ENCODE results near the gene RRM2.
"Not testable (repeated sequence)": the region's sequence is repeated elsewhere in the genome, so short reads cannot be mapped to it uniquely, and the experiment has no call there.

Gene RRM2

DNA sequence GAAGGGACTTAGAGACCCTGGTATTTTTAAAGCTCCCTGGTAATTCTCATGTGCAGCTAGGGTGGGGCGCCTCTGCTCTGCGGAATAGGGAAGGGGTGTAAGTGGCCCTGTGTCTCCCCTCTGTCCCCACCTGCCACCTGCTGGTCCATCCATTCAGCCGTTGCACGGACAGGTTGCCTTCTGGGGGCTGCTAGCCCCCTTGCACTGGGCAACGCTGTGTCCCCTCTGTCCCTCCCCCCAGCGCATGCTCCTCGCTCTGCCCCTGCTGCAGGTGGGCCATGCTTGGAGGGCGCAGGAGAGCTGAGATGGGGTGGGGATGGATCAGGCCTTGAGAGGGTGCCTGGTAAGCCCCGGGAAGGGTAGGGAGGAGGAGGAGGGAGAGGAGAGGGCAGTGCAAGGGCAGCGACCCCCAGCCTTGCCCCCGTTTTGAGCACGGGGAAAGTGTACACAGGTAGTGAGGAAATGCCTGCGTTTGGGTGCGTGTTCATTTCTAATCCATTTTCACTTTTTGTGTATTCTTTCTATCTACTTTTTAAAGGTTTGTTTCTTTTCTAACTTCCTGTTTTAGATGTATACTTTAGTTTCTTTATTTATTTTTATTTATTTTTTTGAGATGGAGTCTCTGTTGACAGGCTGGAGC, 23.9 kb downstream of the RRM2 start:
- H3K4me3 ChIP-seq (ENCODE audit: low read length) = no peak overlapping the region
- no peak for DNase-seq (ENCODE audit: low read depth)
- no peaks in the 10 kb centered on the region for H3K4me1 ChIP-seq (ENCODE audit: control insufficient read depth, insufficient read depth, low read length)
- peaks cover 5% of the 10 kb centered on the region for H3K9me3 ChIP-seq (ENCODE audit: control insufficient read depth, low read length)
- H3K27me3 ChIP-seq (replicated peaks; ENCODE audit: control insufficient read depth, insufficient read depth, low read length) = no peaks in the 10 kb centered on the region
- no peak overlapping the region for H3K9ac ChIP-seq (ENCODE audit: low read length)
- H3K36me3 ChIP-seq (ENCODE audit: control insufficient read depth, insufficient read depth, low read length, severe bottlenecking) = no peaks in the 10 kb centered on the region

DNA sequence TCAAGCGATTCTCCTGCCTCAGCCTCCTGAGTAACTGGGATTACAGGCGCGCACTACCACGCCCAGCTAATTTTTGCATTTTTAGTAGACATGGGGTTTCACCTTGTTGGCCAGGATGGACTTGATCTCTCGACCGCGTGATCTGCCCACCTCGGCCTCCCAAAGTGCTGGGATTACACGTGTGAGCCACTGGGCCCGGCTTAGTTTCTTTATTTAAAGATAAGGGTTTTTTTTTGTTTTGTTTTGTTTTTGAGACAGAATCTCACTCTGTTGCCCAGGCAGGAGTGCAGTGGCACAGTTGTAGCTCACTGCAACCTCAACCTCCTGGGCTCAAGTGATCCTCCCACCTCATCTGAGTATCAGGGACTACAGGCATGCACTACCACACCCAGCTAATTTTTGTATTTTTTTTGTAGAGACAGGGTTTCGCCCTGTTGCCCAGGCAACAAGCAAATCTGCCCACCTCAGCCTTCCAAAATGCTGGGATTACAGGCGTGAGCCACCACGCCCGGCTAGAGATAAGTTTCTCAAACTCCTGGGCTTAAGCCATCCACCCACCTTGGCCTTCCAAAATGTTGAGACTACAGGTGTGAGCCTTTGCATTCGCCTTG, 24.6 kb downstream of the RRM2 start:
- not testable (repeated sequence) for H3K9ac ChIP-seq (ENCODE audit: low read length); H3K4me1 ChIP-seq (ENCODE audit: control insufficient read depth, insufficient read depth, low read length); DNase-seq (ENCODE audit: low read depth); H3K27me3 ChIP-seq (replicated peaks; ENCODE audit: control insufficient read depth, insufficient read depth, low read length); H3K9me3 ChIP-seq (ENCODE audit: control insufficient read depth, low read length); H3K36me3 ChIP-seq (ENCODE audit: control insufficient read depth, insufficient read depth, low read length, severe bottlenecking); H3K4me3 ChIP-seq (ENCODE audit: low read length)

DNA sequence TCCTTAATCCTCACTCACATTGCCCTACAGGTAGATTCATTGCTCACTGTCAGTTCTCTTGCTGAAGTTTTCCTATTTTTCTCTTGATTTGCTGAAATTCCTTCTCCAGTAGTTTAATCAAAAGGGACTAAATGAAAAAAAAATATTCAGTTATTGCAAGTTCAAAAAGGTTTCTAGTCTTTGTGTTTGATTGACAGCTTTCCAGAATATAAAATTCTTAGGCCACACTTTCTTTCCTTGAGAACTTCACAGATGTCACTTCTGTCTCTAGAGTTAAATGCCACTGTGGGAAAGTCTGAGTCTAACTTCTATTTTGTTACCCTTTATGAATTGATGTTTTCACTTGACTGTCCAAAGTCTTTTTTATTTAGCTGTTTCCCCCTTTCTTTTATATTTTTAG, 25.7 kb downstream of the RRM2 start:
- Histone ChIP-seq H3K9ac (ENCODE audit: low read length) (no peak overlapping the region), H3K9me3 (ENCODE audit: control insufficient read depth, low read length) (peaks cover 5% of the 10 kb centered on the region), H3K27me3 (replicated peaks; ENCODE audit: control insufficient read depth, insufficient read depth, low read length) (no peaks in the 10 kb centered on the region), H3K4me3 (ENCODE audit: low read length) (no peak overlapping the region), H3K36me3 (ENCODE audit: control insufficient read depth, insufficient read depth, low read length, severe bottlenecking) (no peaks in the 10 kb centered on the region), H3K4me1 (ENCODE audit: control insufficient read depth, insufficient read depth, low read length) (no peaks in the 10 kb centered on the region)
- no peak for DNase-seq (ENCODE audit: low read depth)

DNA sequence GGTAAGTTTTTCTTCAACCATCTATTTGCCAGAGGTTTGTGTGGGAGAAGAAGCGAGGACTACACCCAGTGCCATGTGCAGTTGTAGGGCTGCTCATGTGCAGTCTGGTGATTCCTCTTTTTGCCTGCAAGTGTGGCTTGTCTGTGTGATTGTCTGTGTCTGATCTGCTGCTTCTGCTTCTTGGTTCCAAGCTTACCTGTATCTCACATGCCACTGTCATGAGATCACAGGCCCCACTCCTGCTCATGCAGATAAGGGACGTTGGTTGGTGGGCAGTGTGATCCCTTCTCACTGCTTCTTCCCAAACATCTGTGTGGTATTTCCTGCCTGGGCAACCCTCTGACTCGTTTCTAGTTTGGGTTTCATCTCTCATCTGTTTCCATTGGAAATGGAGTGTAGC, 27.1 kb downstream of the RRM2 start:
- Histone ChIP-seq H3K4me3 (ENCODE audit: low read length) (no peak overlapping the region), H3K36me3 (ENCODE audit: control insufficient read depth, insufficient read depth, low read length, severe bottlenecking) (no peaks in the 10 kb centered on the region), H3K9ac (ENCODE audit: low read length) (no peak overlapping the region), H3K27me3 (replicated peaks; ENCODE audit: control insufficient read depth, insufficient read depth, low read length) (no peaks in the 10 kb centered on the region), H3K9me3 (ENCODE audit: control insufficient read depth, low read length) (peaks cover 5% of the 10 kb centered on the region), H3K4me1 (ENCODE audit: control insufficient read depth, insufficient read depth, low read length) (no peaks in the 10 kb centered on the region)
- no peak for DNase-seq (ENCODE audit: low read depth)

- H3K27me3 ChIP-seq (replicated peaks; ENCODE audit: control insufficient read depth, insufficient read depth, low read length) = no peaks in the 10 kb centered on the region
- DNase-seq (ENCODE audit: low read depth) = no peak
- H3K36me3 ChIP-seq (ENCODE audit: control insufficient read depth, insufficient read depth, low read length, severe bottlenecking) = no peaks in the 10 kb centered on the region
- no peak overlapping the region for H3K4me3 ChIP-seq (ENCODE audit: low read length)
- H3K9me3 ChIP-seq (ENCODE audit: control insufficient read depth, low read length) = peaks cover 5% of the 10 kb centered on the region
- H3K4me1 ChIP-seq (ENCODE audit: control insufficient read depth, insufficient read depth, low read length) = no peaks in the 10 kb centered on the region
- no peak overlapping the region for H3K9ac ChIP-seq (ENCODE audit: low read length)
These were observed 27.9 kb downstream of the RRM2 start for GRCh38 chr2:10150436-10150835.

GRCh38 chr2:10151462-10151861, 28.9 kb downstream of the RRM2 start:
- Histone ChIP-seq H3K27me3 (replicated peaks; ENCODE audit: control insufficient read depth, insufficient read depth, low read length) (no peaks in the 10 kb centered on the region), H3K36me3 (ENCODE audit: control insufficient read depth, insufficient read depth, low read length, severe bottlenecking) (no peaks in the 10 kb centered on the region), H3K9me3 (ENCODE audit: control insufficient read depth, low read length) (peaks cover 5% of the 10 kb centered on the region), H3K9ac (ENCODE audit: low read length) (no peak overlapping the region), H3K4me1 (ENCODE audit: control insufficient read depth, insufficient read depth, low read length) (no peaks in the 10 kb centered on the region), H3K4me3 (ENCODE audit: low read length) (no peak overlapping the region)
- no peak for DNase-seq (ENCODE audit: low read depth)

GRCh38 chr2:10157293-10157692, 34.8 kb downstream of the RRM2 start:
- Histone ChIP-seq H3K9ac (ENCODE audit: low read length) (no peak overlapping the region), H3K27me3 (replicated peaks; ENCODE audit: control insufficient read depth, insufficient read depth, low read length) (no peaks in the 10 kb centered on the region), H3K36me3 (ENCODE audit: control insufficient read depth, insufficient read depth, low read length, severe bottlenecking) (no peaks in the 10 kb centered on the region), H3K9me3 (ENCODE audit: control insufficient read depth, low read length) (no peaks in the 10 kb centered on the region), H3K4me3 (ENCODE audit: low read length) (no peak overlapping the region), H3K4me1 (ENCODE audit: control insufficient read depth, insufficient read depth, low read length) (no peaks in the 10 kb centered on the region)
- DNase-seq (ENCODE audit: low read depth) = no peak

DNA sequence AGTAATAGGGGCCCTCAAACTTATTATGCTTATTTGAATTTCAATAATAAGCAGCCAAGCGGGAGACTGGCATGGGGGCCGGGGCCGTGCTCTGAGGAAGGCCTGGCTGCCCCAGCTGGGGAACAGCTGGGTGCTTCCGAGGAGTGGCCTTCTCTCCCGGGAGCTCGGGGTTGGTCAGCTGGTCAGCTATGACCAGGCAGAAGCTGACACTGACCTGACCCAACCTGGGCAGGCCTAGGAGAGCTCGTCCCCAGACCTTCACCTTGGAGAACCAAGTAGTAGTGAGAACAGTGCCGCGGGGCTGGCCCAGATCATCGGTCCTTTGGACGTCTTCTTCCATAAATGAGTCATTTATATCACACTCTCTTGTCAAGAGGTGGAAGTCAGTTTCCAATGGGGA, 36.1 kb downstream of the RRM2 start:
- H3K4me3 ChIP-seq (ENCODE audit: low read length) = no peak overlapping the region
- no peaks in the 10 kb centered on the region for H3K9me3 ChIP-seq (ENCODE audit: control insufficient read depth, low read length)
- H3K4me1 ChIP-seq (ENCODE audit: control insufficient read depth, insufficient read depth, low read length) = no peaks in the 10 kb centered on the region
- H3K36me3 ChIP-seq (ENCODE audit: control insufficient read depth, insufficient read depth, low read length, severe bottlenecking) = no peaks in the 10 kb centered on the region
- no peaks in the 10 kb centered on the region for H3K27me3 ChIP-seq (replicated peaks; ENCODE audit: control insufficient read depth, insufficient read depth, low read length)
- H3K9ac ChIP-seq (ENCODE audit: low read length) = no peak overlapping the region
- no peak for DNase-seq (ENCODE audit: low read depth)

- no peak overlapping the region for H3K4me3 ChIP-seq (ENCODE audit: low read length)
- H3K36me3 ChIP-seq (ENCODE audit: control insufficient read depth, insufficient read depth, low read length, severe bottlenecking) = no peaks in the 10 kb centered on the region
- DNase-seq (ENCODE audit: low read depth) = no peak
- no peaks in the 10 kb centered on the region for H3K9me3 ChIP-seq (ENCODE audit: control insufficient read depth, low read length)
- H3K9ac ChIP-seq (ENCODE audit: low read length) = no peak overlapping the region
- H3K4me1 ChIP-seq (ENCODE audit: control insufficient read depth, insufficient read depth, low read length) = no peaks in the 10 kb centered on the region
- no peaks in the 10 kb centered on the region for H3K27me3 ChIP-seq (replicated peaks; ENCODE audit: control insufficient read depth, insufficient read depth, low read length)
These were observed 36.5 kb downstream of the RRM2 start for GRCh38 chr2:10159086-10159485.

DNA sequence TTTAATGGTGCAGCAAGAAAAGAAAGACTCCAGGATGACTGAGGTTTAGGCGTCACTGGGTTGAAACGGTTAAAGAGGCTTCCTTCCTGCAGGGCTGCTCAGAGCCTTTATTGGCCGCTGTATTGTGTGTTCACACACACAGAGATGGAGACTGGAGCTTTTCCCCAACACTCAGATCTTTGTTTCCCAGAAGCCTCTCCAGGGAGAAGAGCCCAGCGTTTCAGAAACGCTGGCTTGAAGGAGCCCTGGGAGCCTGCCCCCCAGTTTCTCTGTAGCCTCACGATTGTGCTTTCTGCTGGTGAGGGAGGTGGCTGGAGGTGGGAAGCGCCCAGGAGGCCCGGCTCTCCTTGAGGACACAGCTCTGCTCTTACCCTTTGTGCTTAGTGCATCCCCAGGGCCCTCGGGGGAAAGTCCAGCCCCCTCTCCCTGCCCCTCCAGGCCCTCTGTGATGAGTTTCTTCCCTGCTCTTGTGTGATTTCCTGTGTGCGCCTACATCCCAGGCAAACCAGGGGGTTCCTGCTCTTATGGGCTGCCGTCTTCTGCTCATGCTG, 37.1 kb downstream of the RRM2 start:
- Histone ChIP-seq H3K4me3 (ENCODE audit: low read length) (no peak overlapping the region), H3K9ac (ENCODE audit: low read length) (no peak overlapping the region), H3K36me3 (ENCODE audit: control insufficient read depth, insufficient read depth, low read length, severe bottlenecking) (no peaks in the 10 kb centered on the region), H3K9me3 (ENCODE audit: control insufficient read depth, low read length) (no peaks in the 10 kb centered on the region), H3K4me1 (ENCODE audit: control insufficient read depth, insufficient read depth, low read length) (no peaks in the 10 kb centered on the region), H3K27me3 (replicated peaks; ENCODE audit: control insufficient read depth, insufficient read depth, low read length) (no peaks in the 10 kb centered on the region)
- DNase-seq (ENCODE audit: low read depth) = no peak

GRCh38 chr2:10160203-10160955, 37.8 kb downstream of the RRM2 start:
- no peak overlapping the region for H3K4me3 ChIP-seq (ENCODE audit: low read length)
- H3K36me3 ChIP-seq (ENCODE audit: control insufficient read depth, insufficient read depth, low read length, severe bottlenecking) = no peaks in the 10 kb centered on the region
- H3K4me1 ChIP-seq (ENCODE audit: control insufficient read depth, insufficient read depth, low read length) = no peaks in the 10 kb centered on the region
- no peak overlapping the region for H3K9ac ChIP-seq (ENCODE audit: low read length)
- no peak for DNase-seq (ENCODE audit: low read depth)
- H3K27me3 ChIP-seq (replicated peaks; ENCODE audit: control insufficient read depth, insufficient read depth, low read length) = no peaks in the 10 kb centered on the region
- no peaks in the 10 kb centered on the region for H3K9me3 ChIP-seq (ENCODE audit: control insufficient read depth, low read length)
